GM18502 (cell line): ENCODE results near the gene SH3D19.
"Not testable (repeated sequence)": the region's sequence is repeated elsewhere in the genome, so short reads cannot be mapped to it uniquely, and the experiment has no call there.

ENCODE experiments used
- ATAC-seq: cut with Tn5 transposase; IDR thresholded peaks from one replicate; pipeline ENCODE4 v1.9.1; 2021; ENCODE audit warnings: mild to moderate bottlenecking; ENCODE audit not compliant: unreplicated experiment, poor library complexity

The SH3D19 gene

GRCh38 chr4:151165205-151166000 is 160.0 kb downstream of the SH3D19 start:
- ATAC-seq: no peak

- no peak for ATAC-seq
Observed at GRCh38 chr4:151163855-151164254, 161.6 kb downstream of the SH3D19 start.

- no peak for ATAC-seq
Observed at GRCh38 chr4:151158979-151159378, 166.4 kb downstream of the SH3D19 start.

GRCh38 chr4:151157543-151157942 is 167.9 kb downstream of the SH3D19 start:
- no peak for ATAC-seq

- no peak for ATAC-seq
Observed at GRCh38 chr4:151153585-151153984, 171.8 kb downstream of the SH3D19 start.

- ATAC-seq: no peak
Observed at GRCh38 chr4:151152028-151152427, 173.4 kb downstream of the SH3D19 start.

- ATAC-seq: no peak
Observed at GRCh38 chr4:151150821-151151580, 174.4 kb downstream of the SH3D19 start.

GRCh38 chr4:151148261-151148660 is 177.1 kb downstream of the SH3D19 start:
- no peak for ATAC-seq

GRCh38 chr4:151147000-151147399 is 178.4 kb downstream of the SH3D19 start:
- no peak for ATAC-seq

GRCh38 chr4:151144329-151145072 is 180.9 kb downstream of the SH3D19 start:
- ATAC-seq: no peak

- no peak for ATAC-seq
Observed at GRCh38 chr4:151143811-151144210, 181.6 kb downstream of the SH3D19 start.

GRCh38 chr4:151143162-151143561 is 182.2 kb downstream of the SH3D19 start:
- peak; percentile 53 for ATAC-seq

GRCh38 chr4:151142758-151143157 is 182.6 kb downstream of the SH3D19 start:
- ATAC-seq: peak; percentile 20

- no peak for ATAC-seq
Observed at GRCh38 chr4:151139814-151140213, 185.6 kb downstream of the SH3D19 start.

GRCh38 chr4:151136048-151136447 is 189.4 kb downstream of the SH3D19 start:
- not testable (repeated sequence) for ATAC-seq

GRCh38 chr4:151133311-151133710 is 192.1 kb downstream of the SH3D19 start:
- ATAC-seq: no peak

GRCh38 chr4:151129796-151130195 is 195.6 kb downstream of the SH3D19 start:
- ATAC-seq: no peak

- ATAC-seq: peak; percentile 93
Observed at GRCh38 chr4:151117371-151117962, 207.9 kb downstream of the SH3D19 start.

- ATAC-seq: no peak
Observed at GRCh38 chr4:151114986-151115385, 210.4 kb downstream of the SH3D19 start.

- no peak for ATAC-seq
Observed at GRCh38 chr4:151114338-151114737, 211.1 kb downstream of the SH3D19 start.
